HT1080 (cell line): ENCODE data around the gene GRID1. TPM values are rescaled to one million over a fixed set of nuclear protein-coding genes. Genes with fewer than 3 reads are reported as not detected.

Source experiments
- DNase-seq: peaks from one replicate; pipeline ENCODE4 v3.0.0-alpha.2; 2015; ENCODE audit warnings: low read depth
- total RNA-seq: library from RNA; depleted of rRNA; stranded (reverse); fragments of >200 nt; shearing (Covaris generic); gene quantifications from 2 replicates; pipeline ENCODE4 v1.2.3, GENCODE V29; 2014

GRID1 gene
- total RNA-seq, 1 experiment from 2014 or later, result 5.4 TPM

- peak; percentile 94 for DNase-seq
Observed at GRCh38 chr10:85642421-85643170, 724.0 kb downstream of the GRID1 start.

- no peak for DNase-seq
Observed at GRCh38 chr10:85642082-85642420, 724.5 kb downstream of the GRID1 start.

GRCh38 chr10:85641479-85642009 lies 725.1 kb downstream of the GRID1 start:
- peak; percentile 60 for DNase-seq

- no peak for DNase-seq
Observed at GRCh38 chr10:85638797-85639196, 727.8 kb downstream of the GRID1 start.

- DNase-seq, result no peak
Observed at GRCh38 chr10:85635650-85636049, 730.9 kb downstream of the GRID1 start.

GRCh38 chr10:85624511-85624910 lies 742.1 kb downstream of the GRID1 start:
- DNase-seq, result no peak

GRCh38 chr10:85623758-85624157 lies 742.8 kb downstream of the GRID1 start:
- DNase-seq, result no peak

GRCh38 chr10:85623342-85623741 lies 743.3 kb downstream of the GRID1 start:
- no peak for DNase-seq

- DNase-seq, result no peak
Observed at GRCh38 chr10:85622425-85622824, 744.2 kb downstream of the GRID1 start.

- no peak for DNase-seq
Observed at GRCh38 chr10:85621562-85621961, 745.0 kb downstream of the GRID1 start.

GRCh38 chr10:85620807-85621206 lies 745.8 kb downstream of the GRID1 start:
- no peak for DNase-seq

GRCh38 chr10:85619832-85620231 lies 746.8 kb downstream of the GRID1 start:
- DNase-seq, result no peak

GRCh38 chr10:85618841-85619240 lies 747.8 kb downstream of the GRID1 start:
- no peak for DNase-seq

GRCh38 chr10:85617751-85618546 lies 748.6 kb downstream of the GRID1 start:
- DNase-seq, result no peak

- DNase-seq, result no peak
Observed at GRCh38 chr10:85615556-85615955, 751.0 kb downstream of the GRID1 start.

GRCh38 chr10:85614981-85615380 lies 751.6 kb downstream of the GRID1 start:
- no peak for DNase-seq

- DNase-seq, result no peak
Observed at GRCh38 chr10:85614566-85614965, 752.0 kb downstream of the GRID1 start.

- DNase-seq, result no peak
Observed at GRCh38 chr10:85613391-85613790, 753.2 kb downstream of the GRID1 start.

GRCh38 chr10:85612833-85613232 lies 753.8 kb downstream of the GRID1 start:
- no peak for DNase-seq

- peak; percentile 26 for DNase-seq
Observed at GRCh38 chr10:85612378-85612775, 754.2 kb downstream of the GRID1 start.

GRCh38 chr10:85611746-85612377 lies 754.7 kb downstream of the GRID1 start:
- DNase-seq, result no peak

GRCh38 chr10:85611093-85611740 lies 755.4 kb downstream of the GRID1 start:
- no peak for DNase-seq
